Putamen (tissue), 1 donor: Measurements from ENCODE around the gene LOX.

Experiments
- DNase-seq: peaks from one replicate; pipeline ENCODE4 v3.0.0-alpha.2; 2016; ENCODE audit warnings: low spot score

Gene LOX

GRCh38 chr5:122078116-122079110 is at the start of gene LOX:
Gene LOX, minus strand, starts transcription at chr5:122078259. Its CDS starts 274 bp downstream, at chr5:122077985.
- no peak for DNase-seq

- no peak for DNase-seq
Measured at GRCh38 chr5:122126756-122127321, 48.8 kb upstream of the LOX start.

GRCh38 chr5:122126177-122126755 is 48.2 kb upstream of the LOX start:
- no peak for DNase-seq

GRCh38 chr5:122124766-122125165 is 46.7 kb upstream of the LOX start:
- no peak for DNase-seq

- no peak for DNase-seq
Measured at GRCh38 chr5:122121479-122122465, 43.7 kb upstream of the LOX start.

GRCh38 chr5:122120957-122121356 is 42.9 kb upstream of the LOX start:
- DNase-seq: no peak

GRCh38 chr5:122120493-122120892 is 42.4 kb upstream of the LOX start:
- DNase-seq: no peak

- no peak for DNase-seq
Measured at GRCh38 chr5:122119205-122119604, 41.1 kb upstream of the LOX start.

GRCh38 chr5:122118356-122118948 is 40.4 kb upstream of the LOX start:
- no peak for DNase-seq

GRCh38 chr5:122114501-122114900 is 36.4 kb upstream of the LOX start:
- DNase-seq: no peak

- DNase-seq: no peak
Measured at GRCh38 chr5:122112733-122113558, 34.9 kb upstream of the LOX start.

- DNase-seq: no peak
Measured at GRCh38 chr5:122112063-122112462, 34.0 kb upstream of the LOX start.

GRCh38 chr5:122111460-122111859 is 33.4 kb upstream of the LOX start:
- DNase-seq: no peak

- no peak for DNase-seq
Measured at GRCh38 chr5:122110987-122111386, 32.9 kb upstream of the LOX start.

GRCh38 chr5:122107016-122107415 is 29.0 kb upstream of the LOX start:
- no peak for DNase-seq

GRCh38 chr5:122105909-122106308 is 27.9 kb upstream of the LOX start:
- no peak for DNase-seq

- no peak for DNase-seq
Measured at GRCh38 chr5:122102825-122103224, 24.8 kb upstream of the LOX start.

GRCh38 chr5:122101636-122102285 is 23.7 kb upstream of the LOX start:
- DNase-seq: no peak

GRCh38 chr5:122099060-122099790 is 21.2 kb upstream of the LOX start:
- DNase-seq: no peak
